Endothelial cell of umbilical vein (primary cell): ENCODE data around the gene VWCE. TPM values are rescaled to one million over a fixed set of nuclear protein-coding genes. Genes with fewer than 3 reads are reported as not detected.

Experiments used
- BruUV-seq: library from RNA; stranded (reverse); fragments of 400-500 nt; replicated peaks from 2 replicates; lab custom pipeline; 2021; lab: Mats Ljungman, UMichigan
- CTCF ChIA-PET: fragments of 300-600, 350-600 bp; sonication (Branson Sonifier 250); formaldehyde crosslinking; loops from one replicate; lab custom pipeline; 2021; ENCODE audit warnings: antibody characterized with exemption, inconsistent platforms; lab: Charles Lee
- POLR2A ChIA-PET: fragments of 300-600, 350-600 bp; sonication (Branson Sonifier 250); formaldehyde crosslinking; loops from one replicate; lab custom pipeline; 2021; ENCODE audit warnings: antibody characterized with exemption, inconsistent platforms; lab: Charles Lee
- DNase-seq: peaks from one replicate; pipeline ENCODE4 v3.0.0-alpha.2; 2011; ENCODE audit warnings: low read depth, low spot score
- FAIRE-seq: peaks from 2 replicates; lab custom pipeline; 2011; peaks lifted over from hg19 to GRCh38; lab: Jason Lieb, UNC
- H2AFZ ChIP-seq: 2 replicates; pipeline ENCODE4 v1.6.0; 2012; ENCODE audit warnings: low read depth, low read length, control low read depth, inconsistent platforms
- H3K27ac ChIP-seq: 2 replicates; pipeline ENCODE4 v1.5.1; 2011; ENCODE audit warnings: low read depth, mild to moderate bottlenecking, control low read depth, low read length, moderate library complexity; ENCODE audit not compliant: insufficient read depth
- H3K27me3 ChIP-seq, 2 experiments: 2 replicates each; pipeline versions ENCODE4 v1.6.0 to v1.6.1; 2011; ENCODE audit warnings: low read length in 2 of 2, mixed read lengths in 1 of 2; ENCODE audit not compliant: control insufficient read depth in 2 of 2, insufficient read depth in 2 of 2
- H3K36me3 ChIP-seq, 2 experiments: 2 replicates in 1 of 2; 3 replicates in 1 of 2; pipeline ENCODE4 v1.5.1; 2011; ENCODE audit warnings: low read length in 2 of 2, mild to moderate bottlenecking in 1 of 2, moderate library complexity in 1 of 2; ENCODE audit not compliant: control insufficient read depth in 2 of 2, insufficient read depth in 2 of 2; ENCODE audit errors: extremely low read depth in 1 of 2
- H3K4me1 ChIP-seq: 3 replicates; pipeline ENCODE4 v1.5.1; 2011; ENCODE audit warnings: mild to moderate bottlenecking, low read length; ENCODE audit not compliant: control insufficient read depth, insufficient read depth; ENCODE audit errors: extremely low read depth
- H3K4me2 ChIP-seq: 2 replicates; pipeline ENCODE4 v1.6.1; 2011; ENCODE audit warnings: low read length, control low read depth, mixed read lengths; ENCODE audit not compliant: insufficient read depth
- H3K4me3 ChIP-seq, 3 experiments: fragments of 200-600 bp in 1 of 3; sonication (generic), shearing (Covaris generic) in 1 of 3; replicated peaks in 1 of 3; 2 replicates each; pipeline ENCODE4 v1.5.1; 2011 to 2016; ENCODE audit warnings: control low read depth in 3 of 3, low read length in 3 of 3, mild to moderate bottlenecking in 2 of 3, inconsistent platforms in 1 of 3, low read depth in 1 of 3, moderate library complexity in 1 of 3; ENCODE audit not compliant: insufficient read depth in 1 of 3
- H3K79me2 ChIP-seq: 2 replicates; pipeline ENCODE4 v1.6.0; 2012; ENCODE audit warnings: low read length, inconsistent platforms; ENCODE audit not compliant: control insufficient read depth, insufficient read depth
- H3K9ac ChIP-seq: replicated peaks from 2 replicates; pipeline ENCODE3; 2011; ENCODE audit warnings: low read length, control low read depth; ENCODE audit not compliant: insufficient read depth; ENCODE audit errors: extremely low read depth
- H3K9me1 ChIP-seq: replicated peaks from 3 replicates; pipeline ENCODE4 v1.6.0; 2011; ENCODE audit warnings: mild to moderate bottlenecking, low read length; ENCODE audit not compliant: control insufficient read depth, insufficient read depth; ENCODE audit errors: extremely low read depth
- H3K9me3 ChIP-seq: replicated peaks from 2 replicates; pipeline ENCODE4 v1.5.1; 2012; ENCODE audit warnings: low read length, inconsistent platforms; ENCODE audit not compliant: control insufficient read depth, insufficient read depth
- H4K20me1 ChIP-seq: replicated peaks from 2 replicates; pipeline ENCODE3; 2011; ENCODE audit warnings: mild to moderate bottlenecking, low read length; ENCODE audit not compliant: control insufficient read depth, insufficient read depth; ENCODE audit errors: extremely low read depth
- EZH2 ChIP-seq: IDR thresholded peaks from 2 replicates; pipeline ENCODE4 v1.6.1; 2012; ENCODE audit warnings: borderline replicate concordance, low read depth, mild to moderate bottlenecking, moderate library complexity, low read length, inconsistent platforms; ENCODE audit not compliant: severe bottlenecking
- FOS ChIP-seq: IDR thresholded peaks from 2 replicates; pipeline ENCODE4 v1.6.1; 2011; ENCODE audit warnings: mild to moderate bottlenecking, low read length, moderate library complexity, borderline replicate concordance; ENCODE audit not compliant: insufficient read depth
- GATA2 ChIP-seq: IDR thresholded peaks from 2 replicates; pipeline ENCODE4 v1.7.0; 2011; ENCODE audit warnings: low read depth, mild to moderate bottlenecking, moderate library complexity, mixed read lengths, low read length; ENCODE audit not compliant: insufficient read length, insufficient read depth
- JUN ChIP-seq: IDR thresholded peaks from 2 replicates; pipeline ENCODE4 v1.6.1; 2011; ENCODE audit warnings: borderline replicate concordance, low read depth; ENCODE audit not compliant: insufficient read length, insufficient read depth
- MYC ChIP-seq: IDR thresholded peaks from one replicate; pipeline ENCODE4 v1.6.1; 2011; ENCODE audit warnings: mild to moderate bottlenecking, low read depth, low read length
- POLR2A ChIP-seq: IDR thresholded peaks from 2 replicates; pipeline ENCODE4 v1.6.1; 2012; ENCODE audit warnings: low read depth, mild to moderate bottlenecking, control low read depth, low read length
- POLR2AphosphoS5 ChIP-seq: IDR thresholded peaks from 2 replicates; pipeline ENCODE4 v1.6.1; 2012; ENCODE audit warnings: low read depth, mild to moderate bottlenecking, control low read depth, low read length, moderate library complexity; ENCODE audit not compliant: insufficient read depth
- dilution Hi-C: fragments of 300-500 bp; cut with MboI; formaldehyde crosslinking; loops from one replicate; pipeline ENCODE4 v1.15.0; 2019; ENCODE audit warnings: low sequenced_read_pairs; ENCODE audit not compliant: extremely low pct_ligation_motif_present
- intact Hi-C: fragments of 100-400 bp; cut with micrococcal nuclease; formaldehyde crosslinking; loops from one replicate; pipeline ENCODE4 v1.10.0; 2022
- polyA plus RNA-seq, 4 experiments: library from polyadenylated mRNA; depleted of rRNA in 3 of 4; stranded (reverse) in 3 of 4; unstranded in 1 of 4; fragments of >200 nt; gene quantifications; 2 replicates each; pipeline versions ENCODE4 v1.2.1 to v1.2.3, GENCODE V29; 2011 to 2012; ENCODE audit warnings: missing spikeins in 1 of 4
- total RNA-seq: library from RNA; stranded (reverse); gene quantifications from 2 replicates; pipeline ENCODE4 v1.2.3, GENCODE V29; 2021
- TF ChIP-seq, protein P1 (sequence below), 2 donors: IDR thresholded peaks; 1 replicate in 1 of 2; 2 replicates in 1 of 2; pipeline ENCODE4 v1.5.1; 2011; ENCODE audit warnings: low read length in 2 of 2, mild to moderate bottlenecking in 2 of 2, moderate library complexity in 2 of 2, control low read depth in 1 of 2, inconsistent platforms in 1 of 2, low read depth in 1 of 2; ENCODE audit not compliant: insufficient read depth in 1 of 2; ENCODE audit errors: extremely low read depth in 1 of 2
- TF ChIP-seq, protein P2 (sequence below): IDR thresholded peaks from 2 replicates; pipeline ENCODE4 v1.6.1; 2011; ENCODE audit not compliant: insufficient read depth, insufficient read length

Gene VWCE
- total and polyA plus RNA-seq, 2 donors (not counting 3 experiments of a cell fraction or from before 2014, with no cell fraction given): 6.5 to 14.4 TPM

DNA sequence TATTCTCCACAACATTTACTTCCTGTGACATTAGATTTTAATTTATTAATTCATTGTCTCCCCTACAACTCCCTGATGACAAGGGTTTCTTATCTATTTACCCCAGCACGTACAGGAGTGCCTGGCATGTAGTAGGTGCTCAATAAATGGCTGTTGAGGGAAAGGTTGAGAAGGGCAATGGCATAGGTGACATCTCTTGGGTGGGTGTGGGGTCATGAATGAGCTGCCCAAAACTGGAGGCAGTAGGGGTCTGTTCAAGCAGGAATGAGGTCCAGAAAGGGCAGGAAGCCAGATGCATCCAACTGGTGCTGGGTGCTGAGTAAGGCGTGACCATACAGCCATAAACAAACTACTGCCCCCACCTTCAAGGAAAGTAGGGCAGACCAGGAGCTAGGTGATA lies 2.8 kb downstream of the VWCE start:
- peaks cover 26% of the 10 kb centered on the region for H3K4me1 ChIP-seq
- dilution Hi-C loops (no loop called here), intact Hi-C loops (no loop called here)
- DNase-seq (no peak), FAIRE-seq (no peak)
- H4K20me1 ChIP-seq: no peaks in the 10 kb centered on the region
- H3K4me3 ChIP-seq: no peak overlapping the region
- H3K9ac ChIP-seq: no peak overlapping the region
- TF ChIP-seq FOS: no peak
- no peak for TF ChIP-seq EZH2
- TF ChIP-seq, protein P1, sequence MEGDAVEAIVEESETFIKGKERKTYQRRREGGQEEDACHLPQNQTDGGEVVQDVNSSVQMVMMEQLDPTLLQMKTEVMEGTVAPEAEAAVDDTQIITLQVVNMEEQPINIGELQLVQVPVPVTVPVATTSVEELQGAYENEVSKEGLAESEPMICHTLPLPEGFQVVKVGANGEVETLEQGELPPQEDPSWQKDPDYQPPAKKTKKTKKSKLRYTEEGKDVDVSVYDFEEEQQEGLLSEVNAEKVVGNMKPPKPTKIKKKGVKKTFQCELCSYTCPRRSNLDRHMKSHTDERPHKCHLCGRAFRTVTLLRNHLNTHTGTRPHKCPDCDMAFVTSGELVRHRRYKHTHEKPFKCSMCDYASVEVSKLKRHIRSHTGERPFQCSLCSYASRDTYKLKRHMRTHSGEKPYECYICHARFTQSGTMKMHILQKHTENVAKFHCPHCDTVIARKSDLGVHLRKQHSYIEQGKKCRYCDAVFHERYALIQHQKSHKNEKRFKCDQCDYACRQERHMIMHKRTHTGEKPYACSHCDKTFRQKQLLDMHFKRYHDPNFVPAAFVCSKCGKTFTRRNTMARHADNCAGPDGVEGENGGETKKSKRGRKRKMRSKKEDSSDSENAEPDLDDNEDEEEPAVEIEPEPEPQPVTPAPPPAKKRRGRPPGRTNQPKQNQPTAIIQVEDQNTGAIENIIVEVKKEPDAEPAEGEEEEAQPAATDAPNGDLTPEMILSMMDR (IDR thresholded peaks at IDR 0.05; ENCODE audit: extremely low read depth in 1 of 2, insufficient read depth in 1 of 2, low read depth in 1 of 2, low read length in 2 of 2): no peak
- no peak for TF ChIP-seq MYC
- TF ChIP-seq GATA2: no peak
- no peak for TF ChIP-seq JUN
- TF ChIP-seq POLR2A: no peak
- TF ChIP-seq POLR2AphosphoS5: no peak
- TF ChIP-seq, protein P2, sequence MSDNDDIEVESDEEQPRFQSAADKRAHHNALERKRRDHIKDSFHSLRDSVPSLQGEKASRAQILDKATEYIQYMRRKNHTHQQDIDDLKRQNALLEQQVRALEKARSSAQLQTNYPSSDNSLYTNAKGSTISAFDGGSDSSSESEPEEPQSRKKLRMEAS: no peak
- no TSS peak for BruUV-seq
- H3K79me2 ChIP-seq: no peaks in the 10 kb centered on the region
- no peak overlapping the region for H2AFZ ChIP-seq
- H3K9me1 ChIP-seq: no peaks in the 10 kb centered on the region
- H3K27me3 ChIP-seq: peaks cover 5 to 9% of the 10 kb centered on the region in 2 experiments
- no peaks in the 10 kb centered on the region for H3K36me3 ChIP-seq
- POLR2A ChIA-PET: no interaction called here
- H3K4me2 ChIP-seq: no peak overlapping the region
- H3K9me3 ChIP-seq: no peaks in the 10 kb centered on the region
- H3K27ac ChIP-seq: no peak overlapping the region
- CTCF ChIA-PET: interaction anchor here (1.1 to 3.2 kb wide), 3 partner anchors 9 to 93 kb away, joined by 3 to 33 read pairs (median 3); no protein-coding TSS in a partner anchor
